GM18499 (cell line): ENCODE results near the gene TIMM8A.

Source experiments
- ATAC-seq: cut with Tn5 transposase; IDR thresholded peaks from one replicate; pipeline ENCODE4 v1.9.1; 2021; ENCODE audit warnings: moderate number of reproducible peaks; ENCODE audit not compliant: insufficient read depth, unreplicated experiment

The TIMM8A gene, protein sequence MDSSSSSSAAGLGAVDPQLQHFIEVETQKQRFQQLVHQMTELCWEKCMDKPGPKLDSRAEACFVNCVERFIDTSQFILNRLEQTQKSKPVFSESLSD

DNA sequence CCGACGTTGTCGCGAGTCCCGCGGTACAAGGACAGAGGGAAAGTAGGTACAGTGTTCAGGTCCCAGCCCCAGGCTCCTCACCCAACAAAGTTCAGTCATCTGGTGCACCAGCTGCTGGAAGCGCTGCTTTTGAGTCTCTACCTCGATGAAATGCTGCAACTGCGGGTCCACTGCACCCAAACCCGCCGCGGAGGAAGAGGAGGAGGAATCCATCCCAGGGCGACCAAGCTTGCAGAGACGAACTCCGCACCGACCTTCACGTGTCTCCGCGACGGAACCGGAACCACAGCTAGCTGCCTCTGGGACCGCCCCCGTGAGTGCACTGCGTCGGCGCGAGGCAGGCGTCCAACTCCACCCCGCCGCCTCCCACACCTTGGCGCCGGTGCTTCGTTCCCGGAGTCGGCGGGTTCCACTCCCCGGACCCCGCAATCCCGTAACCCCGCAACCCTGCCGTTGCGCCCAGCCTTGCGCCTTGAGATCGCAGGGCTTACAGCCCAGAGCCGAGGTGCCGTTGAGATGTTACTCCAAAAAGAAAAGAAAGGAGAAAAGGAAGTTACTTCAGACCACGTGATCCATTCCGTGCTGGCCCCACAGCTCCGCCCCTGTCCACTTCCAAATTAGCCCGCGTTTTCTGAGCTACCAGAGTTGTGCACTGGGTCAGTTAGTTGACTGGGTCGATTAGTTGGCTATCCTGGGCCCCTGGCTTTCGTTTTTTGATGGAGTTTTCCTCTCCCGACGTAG, at the start of gene TIMM8A:
Gene TIMM8A, minus strand, starts transcription at position 291 of the 741 bp plus-strand sequence. Its CDS starts 78 bp downstream, at position 213.
- ATAC-seq = peak; percentile 83

DNA sequence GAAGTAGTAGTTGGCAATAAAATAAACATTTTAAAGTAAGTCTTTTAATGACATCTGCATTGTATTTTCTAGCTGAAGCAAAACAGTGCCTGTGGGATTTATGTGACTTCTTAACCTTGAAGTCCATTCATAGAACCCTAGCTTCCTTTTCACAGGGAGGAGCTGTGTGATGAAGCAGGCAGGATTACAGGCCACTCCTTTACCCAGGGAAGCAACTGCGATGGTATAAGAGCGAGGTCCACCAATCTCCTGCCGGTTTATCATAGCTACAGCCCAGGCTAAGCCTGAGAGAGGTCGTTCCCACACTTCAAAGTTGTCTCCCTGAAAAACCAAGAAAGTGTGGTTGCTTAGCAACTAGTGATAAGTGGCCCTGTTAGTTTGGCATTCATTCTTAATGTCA, 49.2 kb upstream of the TIMM8A start:
- no peak for ATAC-seq

DNA sequence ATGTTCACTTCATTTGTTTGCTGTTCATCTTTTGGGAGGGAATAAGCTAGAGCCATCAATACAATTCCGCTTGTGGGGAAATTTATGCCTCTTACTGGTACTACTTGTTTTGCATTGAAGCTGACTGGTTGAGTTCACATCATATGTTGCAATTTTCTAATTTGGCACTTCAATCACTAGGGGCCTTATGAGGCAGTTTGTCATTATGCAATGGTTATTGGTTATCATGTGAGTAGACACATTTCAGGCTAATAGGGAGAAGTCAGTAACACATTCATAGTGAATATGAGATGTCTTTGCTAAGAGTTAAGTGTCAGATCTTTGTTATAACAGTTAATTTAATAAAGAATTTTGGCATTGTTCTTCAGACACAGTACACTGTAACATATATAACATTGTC, 47.2 kb upstream of the TIMM8A start:
- no peak for ATAC-seq

DNA sequence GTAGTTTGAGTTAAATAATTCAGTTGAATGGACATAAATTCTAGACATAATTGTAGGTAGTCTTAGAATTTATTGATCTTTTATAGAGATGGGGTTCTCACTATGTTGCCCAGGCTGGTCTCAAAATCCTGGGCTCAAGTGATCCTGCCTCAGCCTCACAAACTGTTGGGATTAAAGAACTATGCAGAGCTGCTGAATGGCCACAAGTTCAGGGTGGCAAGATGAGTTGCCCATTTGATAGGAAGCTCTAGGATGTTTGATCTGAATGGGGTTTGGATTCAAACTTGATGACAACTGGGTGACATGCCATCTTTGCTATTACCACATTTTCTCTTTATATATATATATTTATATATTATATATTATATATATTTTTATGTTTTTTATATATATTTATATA, 45.8 kb upstream of the TIMM8A start:
- ATAC-seq = no peak

DNA sequence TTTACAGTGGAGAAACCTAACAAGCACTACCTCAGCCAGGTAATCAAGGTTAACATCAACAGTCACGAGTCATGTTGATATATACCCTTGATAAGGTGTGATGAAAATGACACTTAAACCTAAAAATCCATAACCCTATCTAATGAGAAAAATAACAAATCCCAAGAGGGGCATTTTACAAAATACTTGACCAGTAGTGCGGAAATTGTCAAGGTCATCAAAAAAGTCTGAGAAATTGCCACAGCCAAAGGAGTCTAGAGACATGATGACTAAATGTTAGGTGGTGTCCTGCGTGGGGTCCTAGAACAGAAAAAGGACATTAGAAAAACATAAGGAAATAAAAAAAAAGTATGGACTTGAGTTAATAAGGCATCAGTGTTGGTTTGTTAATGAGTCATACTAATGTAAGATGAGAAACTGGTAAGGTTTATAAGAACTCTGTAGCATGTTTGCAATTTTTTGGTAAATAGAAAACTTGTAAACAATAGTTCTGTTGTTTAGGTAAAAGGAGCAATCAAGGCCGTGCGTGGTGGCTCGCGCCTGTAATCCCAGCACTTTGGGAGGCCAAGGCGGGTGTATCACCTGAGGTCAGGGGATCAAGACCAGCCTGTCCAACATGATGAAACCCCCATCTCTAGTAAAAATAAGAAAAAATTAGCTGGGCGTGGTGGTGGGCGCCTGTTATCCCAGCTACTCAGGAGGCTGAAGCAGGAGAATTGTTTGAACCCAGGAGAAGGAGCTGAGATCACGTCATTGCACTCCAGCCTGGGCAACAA, 45.2 kb upstream of the TIMM8A start:
- no peak for ATAC-seq

DNA sequence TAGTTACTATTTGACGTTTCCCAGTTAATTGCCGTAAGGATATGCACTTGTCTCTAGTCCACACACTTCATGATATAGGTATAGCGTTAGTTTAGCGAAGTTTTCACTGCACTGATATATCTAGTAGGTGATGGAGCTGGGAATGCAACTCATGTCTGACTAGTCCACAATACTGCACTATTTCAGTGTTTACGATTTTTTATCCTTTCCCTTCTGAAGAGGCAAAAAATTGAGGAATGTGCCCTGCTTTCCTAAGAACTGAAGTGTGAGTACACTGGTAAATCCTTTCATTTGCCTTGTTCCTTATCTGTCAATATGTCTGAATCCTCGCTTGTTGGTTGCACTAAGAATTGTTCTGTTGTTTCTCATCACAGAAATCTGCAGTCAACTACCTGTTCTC, 43.3 kb upstream of the TIMM8A start:
- ATAC-seq = no peak

DNA sequence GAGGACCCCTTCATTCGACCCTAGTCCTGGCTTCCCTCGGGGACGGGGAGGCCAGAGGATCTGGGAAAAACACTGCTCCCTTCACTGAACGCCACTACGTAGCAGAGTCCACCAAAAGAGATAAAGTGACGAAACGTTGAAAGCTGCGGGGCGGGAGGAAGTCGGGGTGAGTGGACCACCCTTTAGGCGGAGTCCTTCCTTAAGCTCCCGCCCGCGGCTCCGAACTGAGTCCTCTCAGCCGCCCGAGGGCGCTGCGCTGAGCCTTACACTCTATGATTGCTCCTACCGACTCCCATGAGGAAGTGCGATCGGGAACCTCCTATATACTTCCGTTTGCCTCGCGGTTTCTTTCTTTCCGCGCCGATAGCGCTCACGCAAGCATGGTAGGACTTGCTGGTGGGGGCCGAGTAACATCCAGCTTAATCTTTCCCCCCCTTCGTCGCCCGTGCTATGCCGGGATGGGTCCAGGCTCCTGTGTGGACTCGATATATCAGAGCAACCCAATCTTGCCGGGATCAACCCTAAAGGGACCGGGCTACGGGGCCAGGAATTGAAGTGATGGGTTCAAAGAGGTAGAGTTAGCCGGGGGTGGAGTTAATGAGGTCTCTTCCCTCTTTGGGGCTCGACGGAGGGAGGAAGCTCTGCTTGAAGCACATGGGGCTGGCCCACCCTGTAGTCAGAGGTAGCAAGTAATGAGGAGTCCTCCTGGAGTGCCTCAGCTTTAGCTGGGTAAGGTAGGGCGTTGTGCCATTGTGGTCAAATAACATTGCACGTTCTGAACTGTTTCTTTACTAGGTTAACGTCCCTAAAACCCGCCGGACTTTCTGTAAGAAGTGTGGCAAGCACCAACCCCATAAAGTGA, 42.4 kb upstream of the TIMM8A start, which contains the start of gene RPL36A:
Gene RPL36A, plus strand, starts transcription at position 348 of the 862 bp plus-strand sequence. Its CDS starts 33 bp downstream, at position 381.
- ATAC-seq = peak; percentile 53

DNA sequence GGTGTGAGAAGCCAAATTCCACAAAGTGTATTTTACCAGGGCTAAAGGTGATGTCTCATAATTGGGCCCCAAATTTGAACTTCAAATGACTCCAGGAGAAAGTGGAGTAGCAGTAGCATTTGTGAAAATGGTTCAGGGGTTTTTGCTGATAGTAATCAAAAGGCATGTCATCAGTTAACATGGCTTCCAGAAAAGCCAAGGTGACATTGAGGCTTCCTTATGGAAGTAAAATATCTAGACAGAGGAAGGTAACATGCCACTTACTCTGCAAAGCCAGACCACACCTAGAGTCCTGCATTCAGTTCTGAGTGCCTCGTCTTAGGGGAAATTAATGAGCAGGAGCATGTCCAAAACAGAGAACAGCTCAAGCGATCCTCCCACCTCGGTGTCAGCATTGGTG, 40.1 kb upstream of the TIMM8A start:
- ATAC-seq = no peak

DNA sequence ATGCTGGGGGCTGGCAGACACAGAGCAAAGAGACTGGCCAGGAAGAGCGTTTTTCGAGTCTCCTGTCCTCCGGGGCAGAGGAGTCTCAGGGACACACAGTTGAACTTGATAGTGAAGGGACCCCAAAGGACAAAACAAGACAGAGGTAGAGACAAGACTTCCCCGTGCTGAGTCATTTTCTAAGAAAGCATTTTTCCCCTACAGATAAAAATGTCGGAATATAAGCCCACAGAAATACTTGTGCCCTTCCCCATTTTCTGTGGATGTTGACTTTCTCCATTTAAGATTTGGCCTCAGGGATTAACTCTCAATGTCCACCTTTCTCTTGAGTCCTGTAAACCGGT, 38.0 kb upstream of the TIMM8A start:
- ATAC-seq = no peak

DNA sequence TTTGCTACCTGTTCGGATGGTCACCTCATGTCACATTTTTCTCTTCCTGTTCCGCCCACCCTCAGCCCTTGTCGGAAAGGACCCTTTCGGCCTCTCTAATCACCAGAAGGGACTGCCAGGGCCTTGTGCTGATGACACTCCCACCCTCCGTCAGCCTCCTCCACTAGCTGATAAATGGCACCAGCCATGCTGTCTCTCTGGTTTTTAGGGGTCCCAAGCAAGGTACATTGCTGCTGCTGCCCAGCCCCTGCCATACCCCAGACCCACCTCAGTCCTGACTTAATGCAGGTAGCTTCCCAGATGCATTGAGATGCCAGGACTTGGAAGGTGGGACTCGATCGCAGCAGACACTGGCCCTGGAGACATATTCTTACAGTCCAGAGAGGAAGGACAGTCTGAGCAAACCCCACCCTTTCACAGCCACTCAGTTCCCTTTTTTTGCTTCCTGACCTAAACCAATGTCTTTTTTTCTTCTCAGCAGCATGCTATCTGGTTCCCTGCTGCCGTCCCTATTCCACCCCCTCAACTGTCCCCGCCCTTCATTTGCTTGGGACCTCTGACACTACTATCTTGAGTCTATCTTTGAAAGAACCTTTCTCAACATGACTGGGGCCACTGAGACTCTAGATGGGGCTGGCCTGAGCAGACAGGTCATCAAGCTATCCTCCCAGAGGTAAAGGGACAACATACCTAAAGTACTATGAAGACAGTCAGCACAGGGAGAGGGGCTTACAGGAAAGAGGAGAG, 37.4 kb upstream of the TIMM8A start, which contains the start of gene BTK:
Gene BTK, minus strand, starts transcription at position 397 of the 747 bp plus-strand sequence. CDS start 10,907 bp downstream, outside the sequence.
- peak; percentile 51 for ATAC-seq

DNA sequence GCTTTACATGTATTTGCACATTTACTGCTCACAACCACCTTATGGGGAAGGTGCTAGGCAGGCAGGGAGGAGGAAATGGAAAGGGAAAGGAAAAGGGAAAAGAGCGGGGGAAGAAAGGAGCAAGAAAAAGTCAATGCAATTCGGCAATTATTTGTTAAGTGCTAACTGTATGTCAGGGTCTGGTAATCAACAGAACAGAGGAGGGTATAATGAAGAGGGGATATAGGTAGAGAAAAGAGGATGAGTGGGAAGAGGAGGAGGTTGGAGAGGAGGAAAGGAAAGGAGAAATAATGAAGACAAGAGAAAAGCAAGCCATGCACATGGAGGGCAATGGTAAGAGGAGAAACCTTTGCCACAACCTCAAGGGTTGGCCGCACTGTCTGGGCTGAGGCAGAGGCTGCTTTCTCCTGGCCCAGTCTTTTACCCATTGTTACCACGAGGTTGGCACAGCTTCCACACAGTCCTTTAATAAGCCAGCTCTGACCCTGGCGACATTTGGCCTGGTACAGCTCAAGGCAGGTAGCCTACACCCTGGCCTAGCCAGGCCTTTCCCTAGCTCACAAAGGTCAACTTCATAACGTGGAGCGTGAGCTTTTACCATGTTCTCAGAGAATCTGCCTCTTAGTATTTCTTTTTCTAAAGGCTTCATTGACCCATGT, 36.6 kb upstream of the TIMM8A start:
- no peak for ATAC-seq

DNA sequence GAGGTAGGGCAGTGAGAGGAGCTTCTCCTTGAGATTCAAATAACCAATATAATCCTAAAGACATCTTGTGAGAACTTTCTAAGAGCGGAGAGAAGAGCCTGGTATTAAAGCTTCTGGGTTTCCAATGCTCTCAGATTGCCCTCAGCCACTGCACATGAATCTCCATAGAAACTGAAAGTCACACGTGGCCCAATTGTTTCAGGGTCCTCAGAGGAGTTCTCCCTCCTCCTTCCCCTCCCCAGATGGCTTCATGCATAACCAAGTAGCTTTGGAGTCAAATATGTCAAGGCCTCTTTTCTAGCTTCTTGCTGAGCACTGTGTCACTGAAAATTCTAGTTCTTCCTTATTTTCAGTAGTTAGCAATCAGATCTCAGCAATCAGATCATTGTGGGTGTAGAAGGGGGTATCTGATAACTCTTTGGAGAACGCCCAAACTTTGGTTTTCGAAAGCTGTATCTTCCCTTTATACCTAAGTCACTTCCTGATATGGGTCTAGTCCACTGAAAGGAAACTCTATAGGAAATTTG, 35.2 kb upstream of the TIMM8A start:
- peak; percentile 67 for ATAC-seq

DNA sequence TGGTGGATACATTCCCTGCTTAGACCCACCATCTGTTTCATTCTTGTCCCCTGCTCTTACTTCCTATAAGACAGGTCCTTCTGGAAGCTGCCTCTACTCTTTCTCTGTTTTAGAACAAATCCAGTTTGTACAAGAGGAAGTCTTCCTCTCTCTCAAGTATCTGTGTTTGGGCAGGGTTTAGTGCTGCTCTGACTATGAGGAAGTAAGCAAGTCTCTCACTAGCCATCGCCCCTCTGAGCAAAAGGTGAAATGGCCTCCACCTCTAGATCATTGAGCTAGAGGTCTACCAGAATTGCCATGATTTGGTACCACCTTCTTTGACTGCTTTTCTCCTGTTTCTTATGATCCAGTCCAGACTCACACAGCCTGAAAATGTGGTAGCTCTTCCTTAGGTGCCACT, 29.0 kb upstream of the TIMM8A start:
- ATAC-seq = no peak

DNA sequence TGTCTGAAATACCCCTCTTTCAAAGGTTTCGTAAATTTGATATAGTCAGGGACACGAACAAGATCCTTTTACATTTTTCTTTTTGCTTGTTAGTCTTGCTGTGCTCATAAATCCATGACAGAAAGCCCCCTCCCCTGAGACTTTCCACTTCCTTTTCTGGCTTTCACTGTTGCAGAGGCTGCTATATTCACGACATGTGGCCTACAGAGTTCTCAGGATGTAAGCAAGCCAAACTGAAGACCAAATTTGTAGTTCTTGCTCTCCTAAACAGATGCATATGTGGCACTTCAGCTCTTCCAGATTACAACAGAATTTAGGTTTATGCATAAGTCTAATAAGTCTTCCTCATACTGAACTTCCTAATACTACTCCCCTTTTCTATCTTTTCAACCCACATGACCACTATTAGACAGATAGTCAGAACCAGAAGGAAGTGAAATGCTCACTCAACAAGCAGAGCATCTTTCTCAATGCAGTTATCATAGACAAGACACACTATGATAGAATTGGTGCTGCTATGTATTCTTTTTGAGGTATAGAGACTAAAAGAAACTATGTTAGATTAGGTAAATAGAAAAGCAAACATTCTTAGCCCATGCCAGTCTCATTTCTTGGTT, 22.5 kb upstream of the TIMM8A start:
- ATAC-seq = peak; percentile 85

DNA sequence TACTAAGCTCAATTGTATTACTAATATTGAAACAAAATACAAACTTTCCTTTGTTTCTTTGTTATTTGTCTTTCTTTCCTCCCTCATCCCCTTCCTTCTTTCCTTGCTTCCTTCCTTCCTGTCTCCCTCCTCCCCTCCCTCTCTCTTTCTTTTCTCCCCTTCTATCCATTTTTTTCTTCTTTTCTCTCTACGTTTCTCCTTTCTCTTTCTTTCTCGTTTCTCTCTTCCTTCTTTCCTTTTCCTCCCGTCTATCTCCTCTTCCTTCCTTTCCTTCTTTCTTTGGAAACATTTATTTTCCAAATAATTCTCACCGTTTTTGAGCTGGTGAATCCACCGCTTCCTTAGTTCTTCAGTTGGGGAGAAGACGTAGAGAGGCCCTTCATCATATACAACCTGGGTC, 21.1 kb upstream of the TIMM8A start:
- ATAC-seq = no peak

DNA sequence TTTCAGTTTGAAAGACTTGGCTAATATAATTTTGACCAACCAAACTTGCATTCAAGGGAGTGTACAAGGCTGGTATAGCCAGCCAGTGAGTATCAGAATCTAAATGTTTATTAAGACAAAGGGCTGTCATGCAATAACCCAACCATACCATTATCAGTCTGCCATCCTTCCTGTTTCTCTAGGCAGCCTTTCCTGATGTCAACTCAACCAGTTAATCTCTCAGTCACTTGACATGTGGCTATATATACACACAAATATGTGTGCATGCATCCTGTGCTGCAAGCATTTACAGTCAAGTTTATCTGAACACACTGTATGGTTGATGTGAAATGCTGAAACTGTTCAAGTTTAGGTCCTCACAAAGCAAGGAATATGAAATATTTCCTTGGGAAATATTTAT, 20.3 kb upstream of the TIMM8A start:
- no peak for ATAC-seq

DNA sequence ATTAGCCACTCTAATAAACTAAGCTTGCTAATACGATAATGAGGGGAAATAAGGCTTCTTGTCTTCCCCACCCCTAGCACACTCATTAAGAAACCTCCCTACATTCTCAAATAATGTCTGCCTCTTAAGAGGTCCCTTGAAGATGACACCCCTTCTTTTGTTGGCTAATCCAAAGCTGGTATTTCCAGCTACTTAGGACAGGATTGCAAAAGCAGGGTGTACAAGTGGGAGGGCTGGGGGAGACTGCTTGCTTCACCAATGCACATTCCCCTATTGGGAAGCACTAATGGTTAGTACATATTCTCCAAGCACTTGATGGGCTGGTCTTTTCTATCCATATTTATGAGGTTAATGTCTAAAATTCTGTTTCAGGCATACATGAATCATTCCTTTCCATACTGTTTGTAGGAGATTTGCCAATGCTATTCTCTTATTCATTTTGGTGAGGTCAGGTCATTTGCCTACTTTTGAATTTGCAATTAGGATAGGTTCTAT, 16.8 kb upstream of the TIMM8A start:
- no peak for ATAC-seq

DNA sequence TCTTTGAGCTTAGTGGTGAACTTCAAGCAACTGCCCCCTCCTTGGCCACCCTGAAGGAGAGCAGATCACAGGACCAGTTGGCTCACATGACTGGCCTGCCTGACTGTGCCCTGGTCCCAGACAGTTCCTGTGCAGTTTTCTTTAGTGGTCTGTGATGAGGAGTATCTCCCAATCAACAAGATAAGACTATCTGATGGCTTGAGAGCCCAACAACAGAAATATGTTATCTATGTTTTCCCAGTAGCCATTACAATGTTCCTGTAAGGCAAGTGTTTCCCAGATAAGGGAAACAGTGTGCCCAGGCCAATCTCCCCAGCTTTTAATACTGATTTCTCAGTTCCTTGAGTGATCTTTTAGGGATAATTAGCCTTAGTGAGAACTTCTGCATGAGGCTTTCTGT, 14.2 kb upstream of the TIMM8A start:
- ATAC-seq = no peak
